ENCODE data around the gene KIAA0319L.

The KIAA0319L gene

DNA sequence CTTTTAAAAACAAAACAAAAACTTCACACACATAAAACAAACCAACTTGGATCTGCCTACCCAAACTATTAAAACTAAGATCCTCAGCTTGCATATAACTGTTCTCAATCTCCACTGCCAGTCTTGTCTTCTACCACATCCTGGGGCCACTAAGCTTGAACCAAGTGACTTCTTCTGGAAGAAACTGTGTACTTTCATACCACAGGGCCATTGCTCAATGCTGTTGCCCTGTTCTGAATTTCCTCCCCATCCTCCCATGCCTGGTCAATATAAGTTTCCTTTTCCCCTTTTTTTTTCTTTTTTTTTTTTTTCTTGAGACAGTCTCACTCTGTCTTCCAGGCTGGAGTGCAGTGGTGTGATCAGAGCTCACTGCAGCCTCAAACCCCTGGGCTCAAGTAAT, 109.9 kb downstream of the KIAA0319L start:
- Histone ChIP-seq H2AFZ (ENCODE audit: low read depth, low read length) (no peak overlapping the region), H3K9me3 (ENCODE audit: control insufficient read depth, low read length) (no peaks in the 10 kb centered on the region), H2BK5ac (ENCODE audit: low read depth, low read length, poor library complexity, severe bottlenecking) (no peak overlapping the region), H3K14ac (ENCODE audit: low read length in 2 of 2) (no peak overlapping the region), H2BK120ac (ENCODE audit: low read depth, low read length) (no peak overlapping the region), H3K27ac (ENCODE audit: low read length, poor library complexity, severe bottlenecking) (no peak overlapping the region), H4K8ac (ENCODE audit: low read length) (no peak overlapping the region), H3K4me3 (ENCODE audit: insufficient read depth in 1 of 2, low read depth in 1 of 2, low read length in 2 of 2) (no peak overlapping the region), H2BK15ac (ENCODE audit: low read depth, poor library complexity, severe bottlenecking) (no peak overlapping the region), H2AK5ac (ENCODE audit: low read length, severe bottlenecking) (no peak overlapping the region), H3K18ac (ENCODE audit: low read depth in 1 of 2, low read length in 2 of 2) (no peak overlapping the region), H3K36me3 (ENCODE audit: control insufficient read depth in 1 of 2, insufficient read depth in 2 of 2, low read depth in 1 of 2, low read length in 2 of 2) (peaks cover 37 to 53% of the 10 kb centered on the region in 2 experiments), H3K79me1 (replicated peaks; ENCODE audit: low read length, poor library complexity, severe bottlenecking) (peaks cover 14% of the 10 kb centered on the region), H3K9ac (ENCODE audit: low read length) (no peak overlapping the region), H3K27me3 (ENCODE audit: control insufficient read depth in 1 of 2, insufficient read depth in 1 of 2, low read length in 2 of 2) (no peaks in the 10 kb centered on the region), H4K91ac (ENCODE audit: low read length) (no peak overlapping the region), H3K4me1 (ENCODE audit: control insufficient read depth, insufficient read depth, low read depth, low read length) (no peaks in the 10 kb centered on the region), H3K4me2 (ENCODE audit: low read length, poor library complexity, severe bottlenecking) (no peak overlapping the region), H2BK12ac (ENCODE audit: low read length in 2 of 2) (no peak overlapping the region), H3K23ac (ENCODE audit: low read length in 2 of 2) (no peak overlapping the region), H3K4ac (ENCODE audit: low read depth in 1 of 2, low read length in 2 of 2) (no peak overlapping the region)
- peak; percentile 48 for DNase-seq

DNA sequence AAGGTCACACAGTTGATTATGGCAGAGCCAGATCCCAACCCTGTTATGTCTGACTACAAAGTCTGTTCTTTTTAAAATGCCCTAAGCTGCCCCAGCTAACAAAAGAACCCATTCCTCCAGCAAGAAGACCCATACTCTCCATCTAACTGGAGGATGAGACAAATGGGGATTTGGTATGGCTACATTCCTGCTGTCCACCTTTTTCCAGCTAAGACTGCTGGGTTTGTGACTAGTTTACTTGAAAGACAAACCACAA, 112.8 kb downstream of the KIAA0319L start:
- H2BK5ac ChIP-seq (ENCODE audit: low read depth, low read length, poor library complexity, severe bottlenecking): no peak overlapping the region
- H3K9me3 ChIP-seq (ENCODE audit: control insufficient read depth, low read length): no peaks in the 10 kb centered on the region
- H3K4me3 ChIP-seq (ENCODE audit: insufficient read depth in 1 of 2, low read depth in 1 of 2, low read length in 2 of 2): no peak overlapping the region
- H3K23ac ChIP-seq (ENCODE audit: low read length in 2 of 2): no peak overlapping the region
- no peak overlapping the region for H2BK120ac ChIP-seq (ENCODE audit: low read depth, low read length)
- no peak overlapping the region for H3K18ac ChIP-seq (ENCODE audit: low read depth in 1 of 2, low read length in 2 of 2)
- peaks cover 17% of the 10 kb centered on the region for H3K79me1 ChIP-seq (replicated peaks; ENCODE audit: low read length, poor library complexity, severe bottlenecking)
- no peak overlapping the region for H2BK12ac ChIP-seq (ENCODE audit: low read length in 2 of 2)
- no peak overlapping the region for H4K91ac ChIP-seq (ENCODE audit: low read length)
- no peak overlapping the region for H2AFZ ChIP-seq (ENCODE audit: low read depth, low read length)
- H3K27me3 ChIP-seq (ENCODE audit: control insufficient read depth in 1 of 2, insufficient read depth in 1 of 2, low read length in 2 of 2): no peaks in the 10 kb centered on the region
- peaks cover 48 to 69% of the 10 kb centered on the region in 2 experiments for H3K36me3 ChIP-seq (ENCODE audit: control insufficient read depth in 1 of 2, insufficient read depth in 2 of 2, low read depth in 1 of 2, low read length in 2 of 2)
- H3K4ac ChIP-seq (ENCODE audit: low read depth in 1 of 2, low read length in 2 of 2): no peak overlapping the region
- no peak overlapping the region for H2BK15ac ChIP-seq (ENCODE audit: low read depth, poor library complexity, severe bottlenecking)
- H3K9ac ChIP-seq (ENCODE audit: low read length): no peak overlapping the region
- H3K27ac ChIP-seq (ENCODE audit: low read length, poor library complexity, severe bottlenecking): no peak overlapping the region
- no peak overlapping the region for H3K4me2 ChIP-seq (ENCODE audit: low read length, poor library complexity, severe bottlenecking)
- no peak overlapping the region for H2AK5ac ChIP-seq (ENCODE audit: low read length, severe bottlenecking)
- H3K14ac ChIP-seq (ENCODE audit: low read length in 2 of 2): no peak overlapping the region
- no peak for DNase-seq
- H3K4me1 ChIP-seq (ENCODE audit: control insufficient read depth, insufficient read depth, low read depth, low read length): no peaks in the 10 kb centered on the region
- H4K8ac ChIP-seq (ENCODE audit: low read length): no peak overlapping the region

DNA sequence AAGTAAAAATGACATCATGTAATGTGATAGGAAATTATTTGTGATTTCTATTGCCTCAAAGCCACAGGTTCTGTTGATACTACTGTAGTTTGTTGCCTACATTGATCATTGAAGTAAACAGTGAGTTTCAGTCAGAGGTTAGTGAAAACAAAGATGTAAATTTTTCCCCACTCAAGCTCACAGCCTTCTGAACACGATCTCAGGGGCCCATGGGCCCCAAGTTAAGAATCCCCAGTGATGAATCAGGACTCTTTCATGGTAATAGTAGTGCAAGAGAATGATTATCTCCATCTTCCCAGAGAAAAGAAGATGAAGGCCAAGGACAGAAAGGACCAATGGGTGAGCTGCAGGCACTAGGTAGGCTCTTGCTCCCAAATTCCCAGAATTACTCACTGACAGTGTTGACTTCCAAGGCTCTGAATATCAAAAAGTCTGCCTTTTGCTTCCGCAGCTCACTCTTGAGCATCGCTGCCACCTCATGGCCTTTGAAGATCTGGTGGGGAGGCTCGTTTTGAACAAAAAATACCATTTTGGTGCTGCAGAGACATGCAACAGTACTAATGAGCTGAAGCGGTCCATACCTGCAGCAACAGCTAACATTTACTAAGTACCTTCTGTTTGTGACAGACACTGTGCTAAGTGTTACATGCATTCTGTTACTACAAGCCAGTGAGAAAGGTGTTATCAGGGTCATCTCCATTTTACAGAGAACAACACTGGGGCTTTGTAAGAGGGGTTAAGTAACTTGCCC, 113.3 kb downstream of the KIAA0319L start:
- Histone ChIP-seq H3K4me3 (ENCODE audit: insufficient read depth in 1 of 2, low read depth in 1 of 2, low read length in 2 of 2) (no peak overlapping the region), H2AFZ (ENCODE audit: low read depth, low read length) (no peak overlapping the region), H3K27me3 (ENCODE audit: control insufficient read depth in 1 of 2, insufficient read depth in 1 of 2, low read length in 2 of 2) (no peaks in the 10 kb centered on the region), H2BK12ac (ENCODE audit: low read length in 2 of 2) (no peak overlapping the region), H3K27ac (ENCODE audit: low read length, poor library complexity, severe bottlenecking) (no peak overlapping the region), H3K14ac (ENCODE audit: low read length in 2 of 2) (no peak overlapping the region), H3K9me3 (ENCODE audit: control insufficient read depth, low read length) (no peaks in the 10 kb centered on the region), H2BK120ac (ENCODE audit: low read depth, low read length) (no peak overlapping the region), H4K91ac (ENCODE audit: low read length) (no peak overlapping the region), H3K18ac (ENCODE audit: low read depth in 1 of 2, low read length in 2 of 2) (no peak overlapping the region), H3K79me1 (replicated peaks; ENCODE audit: low read length, poor library complexity, severe bottlenecking) (peaks cover 18% of the 10 kb centered on the region), H3K23ac (ENCODE audit: low read length in 2 of 2) (no peak overlapping the region), H4K8ac (ENCODE audit: low read length) (no peak overlapping the region), H2AK5ac (ENCODE audit: low read length, severe bottlenecking) (no peak overlapping the region), H2BK15ac (ENCODE audit: low read depth, poor library complexity, severe bottlenecking) (no peak overlapping the region), H2BK5ac (ENCODE audit: low read depth, low read length, poor library complexity, severe bottlenecking) (no peak overlapping the region), H3K4me1 (ENCODE audit: control insufficient read depth, insufficient read depth, low read depth, low read length) (no peaks in the 10 kb centered on the region), H3K36me3 (ENCODE audit: control insufficient read depth in 1 of 2, insufficient read depth in 2 of 2, low read depth in 1 of 2, low read length in 2 of 2) (peaks cover 51 to 74% of the 10 kb centered on the region in 2 experiments), H3K4ac (ENCODE audit: low read depth in 1 of 2, low read length in 2 of 2) (no peak overlapping the region), H3K4me2 (ENCODE audit: low read length, poor library complexity, severe bottlenecking) (no peak overlapping the region), H3K9ac (ENCODE audit: low read length) (no peak overlapping the region)
- WGBS: 89% methylated on average over 5 of the region's 5 CpGs
- DNase-seq: no peak

DNA sequence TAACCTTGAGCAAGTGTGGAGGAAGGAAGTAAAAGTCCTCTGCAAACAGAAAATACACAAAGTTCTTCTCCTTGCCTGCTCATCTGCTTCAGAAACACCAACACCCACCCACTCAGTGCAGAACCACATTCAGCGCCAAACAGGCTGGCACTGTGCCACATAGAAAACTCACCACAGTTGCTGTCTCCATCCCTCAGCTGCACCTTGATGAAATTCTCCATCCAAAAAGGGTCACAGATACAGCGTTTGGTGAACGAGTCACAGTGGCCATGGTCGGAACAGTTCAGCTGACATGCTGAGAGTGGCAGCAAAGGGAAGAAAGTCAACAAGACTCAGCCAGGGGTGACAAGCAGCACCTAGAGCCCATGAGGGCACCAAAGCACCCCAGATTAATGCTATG, 114.5 kb downstream of the KIAA0319L start:
- no peak overlapping the region for H3K4me2 ChIP-seq (ENCODE audit: low read length, poor library complexity, severe bottlenecking)
- no peak overlapping the region for H2BK5ac ChIP-seq (ENCODE audit: low read depth, low read length, poor library complexity, severe bottlenecking)
- no peak overlapping the region for H2BK120ac ChIP-seq (ENCODE audit: low read depth, low read length)
- no peak overlapping the region for H3K23ac ChIP-seq (ENCODE audit: low read length in 2 of 2)
- no peak overlapping the region for H3K4me3 ChIP-seq (ENCODE audit: insufficient read depth in 1 of 2, low read depth in 1 of 2, low read length in 2 of 2)
- H2BK12ac ChIP-seq (ENCODE audit: low read length in 2 of 2): no peak overlapping the region
- H3K79me1 ChIP-seq (replicated peaks; ENCODE audit: low read length, poor library complexity, severe bottlenecking): peaks cover 20% of the 10 kb centered on the region
- no peaks in the 10 kb centered on the region for H3K9me3 ChIP-seq (ENCODE audit: control insufficient read depth, low read length)
- DNase-seq: no peak
- no peak overlapping the region for H2AK5ac ChIP-seq (ENCODE audit: low read length, severe bottlenecking)
- H3K18ac ChIP-seq (ENCODE audit: low read depth in 1 of 2, low read length in 2 of 2): no peak overlapping the region
- H3K4ac ChIP-seq (ENCODE audit: low read depth in 1 of 2, low read length in 2 of 2): no peak overlapping the region
- no peaks in the 10 kb centered on the region for H3K4me1 ChIP-seq (ENCODE audit: control insufficient read depth, insufficient read depth, low read depth, low read length)
- no peak overlapping the region for H3K27ac ChIP-seq (ENCODE audit: low read length, poor library complexity, severe bottlenecking)
- no peak overlapping the region for H2BK15ac ChIP-seq (ENCODE audit: low read depth, poor library complexity, severe bottlenecking)
- no peak overlapping the region for H3K9ac ChIP-seq (ENCODE audit: low read length)
- no peak overlapping the region for H3K14ac ChIP-seq (ENCODE audit: low read length in 2 of 2)
- peaks cover 50 to 77% of the 10 kb centered on the region in 2 experiments for H3K36me3 ChIP-seq (ENCODE audit: control insufficient read depth in 1 of 2, insufficient read depth in 2 of 2, low read depth in 1 of 2, low read length in 2 of 2)
- H4K8ac ChIP-seq (ENCODE audit: low read length): no peak overlapping the region
- H4K91ac ChIP-seq (ENCODE audit: low read length): no peak overlapping the region
- no peaks in the 10 kb centered on the region for H3K27me3 ChIP-seq (ENCODE audit: control insufficient read depth in 1 of 2, insufficient read depth in 1 of 2, low read length in 2 of 2)
- H2AFZ ChIP-seq (ENCODE audit: low read depth, low read length): no peak overlapping the region
- whole genome bisulfite sequencing: 94% methylated on average over 4 of the region's 4 CpGs

Measured in mesenchymal stem cell (in vitro differentiated cells and primary cell).